AG10803 (cell line): Measurements from ENCODE around the gene KCNMA1.

Experiments used
- DNase-seq: peaks from one replicate; pipeline ENCODE4 v3.0.0; 2010; ENCODE audit warnings: low read depth
- H3K4me3 ChIP-seq: 2 replicates; pipeline ENCODE4 v1.5.1; 2011; ENCODE audit warnings: mild to moderate bottlenecking, low read length, control low read depth
- CTCF ChIP-seq: conservative IDR thresholded peaks from 2 replicates; pipeline ENCODE4 v1.5.1; 2011; ENCODE audit warnings: mild to moderate bottlenecking, low read length, control low read depth, inconsistent platforms

The KCNMA1 gene

GRCh38 chr10:77068969-77069368 is 568.6 kb downstream of the KCNMA1 start:
- no peak overlapping the region for H3K4me3 ChIP-seq
- no peak for DNase-seq
- TF ChIP-seq CTCF, result no peak

DNA sequence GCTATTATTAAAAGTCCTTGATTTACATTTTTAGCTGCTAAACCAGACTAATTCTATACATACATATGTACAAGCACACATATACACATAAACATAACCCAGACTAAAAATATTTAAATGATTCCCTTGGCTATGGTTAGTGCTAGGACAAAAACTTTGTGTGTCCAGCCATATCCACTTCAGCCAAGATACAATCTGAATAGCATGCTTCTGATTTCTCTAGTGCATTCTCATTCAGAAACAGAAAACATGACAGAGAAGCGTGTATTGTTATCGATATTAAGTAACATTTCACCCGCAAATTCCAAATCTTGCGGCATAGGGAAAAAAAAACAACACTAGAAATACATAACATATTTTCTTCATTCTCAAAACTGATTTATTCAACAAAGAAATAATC is 569.3 kb downstream of the KCNMA1 start:
- TF ChIP-seq CTCF, result no peak
- H3K4me3 ChIP-seq, result no peak overlapping the region
- DNase-seq, result no peak

DNA sequence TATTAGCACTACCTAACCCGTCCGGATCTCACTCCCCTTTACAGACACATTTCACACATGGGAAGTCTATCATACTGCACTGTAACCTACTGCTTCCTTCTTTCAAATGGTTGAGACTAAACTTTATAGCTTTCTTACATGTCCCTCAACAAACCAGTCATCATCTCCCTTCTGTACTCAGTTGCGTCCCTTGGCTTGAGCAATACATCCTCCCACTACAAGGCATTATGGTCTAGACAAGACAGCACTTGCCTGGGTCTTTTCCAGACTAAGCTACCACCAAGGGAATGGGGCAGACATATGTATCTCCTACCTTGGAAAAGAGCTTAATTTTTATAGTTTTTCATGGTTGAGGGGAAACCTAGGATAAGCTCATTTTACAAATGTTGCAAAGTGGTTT is 575.2 kb downstream of the KCNMA1 start:
- TF ChIP-seq CTCF, result no peak
- no peak for DNase-seq
- H3K4me3 ChIP-seq, result no peak overlapping the region

DNA sequence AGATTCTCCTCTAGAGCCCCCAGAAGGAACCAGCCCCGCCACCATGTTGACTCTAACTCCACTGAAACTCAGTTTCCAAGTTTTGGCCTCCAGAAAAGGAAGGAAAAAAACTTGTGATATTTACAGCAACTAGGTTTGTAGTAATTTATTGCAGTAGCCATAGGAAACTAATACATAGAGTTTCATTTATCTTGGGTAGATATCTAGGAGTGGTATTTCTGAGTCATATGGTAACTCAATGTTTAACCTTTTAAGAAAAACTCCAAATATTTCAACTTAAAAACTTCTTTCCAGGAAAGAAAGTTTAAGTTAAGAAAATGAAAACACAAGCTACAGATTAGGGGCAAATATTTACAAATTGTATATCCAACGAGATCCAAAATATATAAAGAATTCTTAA is 576.7 kb downstream of the KCNMA1 start:
- no peak for TF ChIP-seq CTCF
- no peak for DNase-seq
- no peak overlapping the region for H3K4me3 ChIP-seq

DNA sequence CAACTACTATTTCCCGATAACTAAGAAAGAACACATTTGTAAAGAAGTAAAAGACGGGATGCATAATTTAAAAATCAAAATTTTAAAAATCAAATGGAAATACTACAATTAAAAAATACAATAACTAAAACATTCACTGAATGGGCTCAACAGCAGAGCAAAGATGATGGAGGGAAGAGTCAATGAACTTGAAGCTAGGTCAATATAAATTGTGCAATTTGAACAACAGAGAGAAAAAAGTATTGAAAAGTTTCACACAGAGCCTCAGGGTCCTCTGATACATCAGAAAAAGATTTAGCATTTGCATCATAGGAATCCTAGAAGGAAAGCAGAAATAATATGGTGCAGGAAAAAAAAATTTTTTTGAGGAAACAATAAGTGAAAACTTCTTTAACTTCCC is 581.0 kb downstream of the KCNMA1 start:
- DNase-seq, result no peak
- no peak overlapping the region for H3K4me3 ChIP-seq
- no peak for TF ChIP-seq CTCF

DNA sequence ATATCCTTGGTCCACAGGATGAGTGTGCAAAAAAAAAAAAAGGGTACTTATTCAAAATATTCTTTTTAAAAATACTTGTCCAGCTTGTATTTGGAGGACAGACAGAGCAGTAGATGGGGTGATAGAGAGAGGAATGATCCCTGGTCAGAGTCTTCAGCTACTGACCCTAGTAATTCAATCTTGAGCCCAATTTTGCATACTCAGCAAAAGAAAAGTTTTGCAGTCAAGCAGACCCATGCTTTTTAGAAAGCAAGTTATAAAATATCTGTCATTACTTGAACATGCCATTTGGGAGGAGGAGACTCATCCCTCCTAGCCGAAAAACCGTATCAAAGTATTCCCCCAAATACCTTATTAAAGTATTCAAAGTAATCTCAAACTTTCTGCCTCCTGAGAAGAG is 585.0 kb downstream of the KCNMA1 start:
- DNase-seq, result no peak
- no peak overlapping the region for H3K4me3 ChIP-seq
- TF ChIP-seq CTCF, result no peak

DNA sequence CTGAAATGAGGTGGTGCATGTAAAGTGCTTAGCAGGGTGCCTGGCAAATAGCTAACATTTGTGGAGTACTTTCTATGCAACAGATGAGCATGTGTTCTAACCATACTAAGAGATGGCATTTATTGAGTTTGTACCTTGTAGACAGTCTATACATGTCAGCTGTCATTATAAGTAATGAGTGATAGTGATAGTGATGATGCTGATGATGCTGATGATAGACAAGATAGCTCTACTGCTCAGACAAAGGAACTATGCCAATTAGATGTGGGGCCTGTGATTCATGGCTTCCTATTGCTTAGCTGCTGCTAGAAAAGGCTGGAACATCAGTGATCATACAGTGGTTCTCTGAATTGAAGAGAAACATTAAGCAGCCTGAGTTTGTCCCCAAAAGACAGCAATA is 585.8 kb downstream of the KCNMA1 start:
- no peak for TF ChIP-seq CTCF
- DNase-seq, result no peak
- no peak overlapping the region for H3K4me3 ChIP-seq
